K562 (cell line): ENCODE data around the gene SEPTIN2. TPM values are rescaled to one million over a fixed set of nuclear protein-coding genes. Genes with fewer than 3 reads are reported as not detected.
A peak's percentile ranks its signal among the peaks of the same experiment; 100 is the strongest.
"Not testable (repeated sequence)": the region's sequence is repeated elsewhere in the genome, so short reads cannot be mapped to it uniquely, and the experiment has no call there.

Experiments
- ATAC-seq: fragments of 200-7000 bp; cut with Tn5 transposase; 3 replicates; pipeline ENCODE4 v1.9.1; 2020; ENCODE audit warnings: moderate library complexity
- BruUV-seq: library from RNA; stranded (reverse); fragments of 400-500 nt; replicated peaks from 2 replicates; lab custom pipeline; 2021; lab: Mats Ljungman, UMichigan
- CTCF ChIA-PET: fragments of 300-600 bp; formaldehyde crosslinking; extraction: SDS; loops from one replicate; lab custom pipeline; 2021; ENCODE audit warnings: low intra/inter-chr PET ratio; lab: Yijun Ruan, JAX
- POLR2A ChIA-PET: fragments of 300-600, 350-650 bp; sonication (Branson Sonifier 250); formaldehyde crosslinking; extraction: SDS; loops from one replicate; lab custom pipeline; 2021; ENCODE audit warnings: antibody characterized with exemption, inconsistent platforms; lab: Yijun Ruan, JAX
- DNase-seq, 4 experiments: peaks; one replicate each; pipeline versions ENCODE4 v3.0.0 to v3.0.0-alpha.2; 2011 to 2018; ENCODE audit warnings: low spot score in 3 of 4, mixed read lengths in 3 of 4; ENCODE audit errors: extremely low read depth in 1 of 4
- FAIRE-seq: peaks from 2 replicates; lab custom pipeline; 2011; peaks lifted over from hg19 to GRCh38; lab: Jason Lieb, UNC
- H2AFZ ChIP-seq: 2 replicates; pipeline ENCODE4 v1.6.0; 2011; ENCODE audit warnings: low read depth, low read length, control low read depth, inconsistent platforms
- H3K27ac ChIP-seq: fragments of 200-600 bp; 3 replicates; pipeline ENCODE4 v1.8.0; 2011; ENCODE audit warnings: low read depth, mild to moderate bottlenecking, control low read depth, inconsistent platforms, low read length, moderate library complexity, mixed read lengths; ENCODE audit errors: extremely low read depth
- H3K27me3 ChIP-seq, 2 experiments: fragments of 300-600 bp in 1 of 2; 2 replicates in 1 of 2; 3 replicates in 1 of 2; pipeline versions ENCODE4 v1.6.0 to v1.8.0; 2011; ENCODE audit warnings: inconsistent platforms in 2 of 2, low read length in 2 of 2, mild to moderate bottlenecking in 1 of 2, mixed read lengths in 1 of 2, moderate library complexity in 1 of 2; ENCODE audit not compliant: control insufficient read depth in 2 of 2, insufficient read depth in 2 of 2
- H3K36me3 ChIP-seq: fragments of 300-600 bp; 3 replicates; pipeline ENCODE4 v1.8.0; 2011; ENCODE audit warnings: mild to moderate bottlenecking, low read length, inconsistent platforms; ENCODE audit not compliant: control insufficient read depth, insufficient read depth
- H3K4me1 ChIP-seq, 2 experiments: fragments of 200-600 bp in 1 of 2; replicated peaks in 1 of 2; 2 replicates in 1 of 2; 3 replicates in 1 of 2; pipeline versions ENCODE4 v1.5.1 to v1.8.0; 2011; ENCODE audit warnings: inconsistent platforms in 2 of 2, low read length in 2 of 2, mild to moderate bottlenecking in 1 of 2, mixed read lengths in 1 of 2, moderate library complexity in 1 of 2; ENCODE audit not compliant: control insufficient read depth in 2 of 2, insufficient read depth in 2 of 2
- H3K4me2 ChIP-seq: 2 replicates; pipeline ENCODE4 v1.6.1; 2011; ENCODE audit warnings: low read length, control low read depth, inconsistent platforms, mixed read lengths; ENCODE audit not compliant: insufficient read depth
- H3K4me3 ChIP-seq: fragments of 200-600 bp; sonication (generic), shearing (Covaris generic); 2 replicates; pipeline ENCODE4 v1.5.1; 2016; ENCODE audit warnings: control low read depth, inconsistent platforms
- H3K79me2 ChIP-seq: fragments of 200-600 bp; 3 replicates; pipeline ENCODE4 v1.8.0; 2011; ENCODE audit warnings: low read length, inconsistent platforms; ENCODE audit not compliant: control insufficient read depth, insufficient read depth
- H3K9ac ChIP-seq, 2 experiments: 2 replicates each; pipeline versions ENCODE4 v1.6.0 to v1.6.1; 2011; ENCODE audit warnings: low read depth in 2 of 2, low read length in 2 of 2, control low read depth in 1 of 2, inconsistent platforms in 1 of 2, mild to moderate bottlenecking in 1 of 2, mixed read lengths in 1 of 2; ENCODE audit not compliant: insufficient read depth in 1 of 2
- H3K9me1 ChIP-seq: one replicate; pipeline ENCODE4 v1.6.0; 2011; ENCODE audit warnings: inconsistent platforms, mild to moderate bottlenecking, low read length, moderate library complexity; ENCODE audit not compliant: control insufficient read depth, insufficient read depth
- H3K9me3 ChIP-seq: replicated peaks from 2 replicates; pipeline ENCODE4 v1.5.1; 2011; ENCODE audit warnings: low read depth, low read length, inconsistent platforms; ENCODE audit not compliant: control insufficient read depth, insufficient read depth
- H4K20me1 ChIP-seq: replicated peaks from 2 replicates; pipeline ENCODE4 v1.6.1; 2011; ENCODE audit warnings: low read length, inconsistent platforms, mixed read lengths; ENCODE audit not compliant: control insufficient read depth, insufficient read depth
- BCOR ChIP-seq: fragments of 450-650 bp; IDR thresholded peaks from 2 replicates; pipeline ENCODE4 v1.6.1; 2016
- FOXJ3 ChIP-seq: sonication (generic); formaldehyde crosslinking; IDR thresholded peaks from 2 replicates; pipeline ENCODE4 v1.4.0; 2020; ENCODE audit warnings: mild to moderate bottlenecking, missing genetic modification reagents
- PTBP1 ChIP-seq: fragments of 200-400 bp; formaldehyde crosslinking; IDR thresholded peaks from 2 replicates; pipeline ENCODE4 v1.6.1; 2017; ENCODE audit warnings: low read depth, low read length
- ZNF445 ChIP-seq: fragments of 250-450 bp; sonication (Bioruptor Pico); IDR thresholded peaks from 2 replicates; pipeline ENCODE4 v1.4.0; 2020; ENCODE audit warnings: low read depth, mild to moderate bottlenecking, moderate library complexity
- ZNF583 ChIP-seq: fragments of 250-450 bp; sonication (Bioruptor Pico); IDR thresholded peaks from 2 replicates; pipeline ENCODE4 v1.4.0; 2020
- whole genome bisulfite sequencing: fragments of 100-300 bp; shearing (Covaris generic); methylation state at CpG from one replicate; pipeline ENCODE4 v1.1.6; 2016; ENCODE audit warnings: low coverage, mixed read lengths; ENCODE audit not compliant: insufficient coverage; ENCODE audit errors: missing lambda C conversion rate; 5-methylcytosine and 5-hydroxymethylcytosine counted together
- in situ Hi-C: fragments of 300-500 bp; cut with MboI; formaldehyde crosslinking; loops from 4 replicates; pipeline ENCODE4 v1.15.0; 2018; ENCODE audit warnings: inconsistent platforms, mixed read lengths
- intact Hi-C: fragments of 100-400 bp; cut with micrococcal nuclease; formaldehyde crosslinking; loops from 2 replicates; pipeline ENCODE4 v1.14.2; 2022
- polyA plus RNA-seq, 8 experiments: library from polyadenylated mRNA; depleted of rRNA in 4 of 8; stranded (reverse) in 5 of 8; unstranded in 3 of 8; fragments of >200 nt; fragmentation: Nextera tagmentation in 2 of 8; fragmentation: Illumina TruSeq in 1 of 8; extraction: Ambion mirVana in 2 of 8; extraction: Trizol in 1 of 8; gene quantifications; 2 replicates each; pipeline versions ENCODE4 v1.2.1 to v1.2.3, GENCODE V29; 2011 to 2014; ENCODE audit warnings: inconsistent platforms in 1 of 8, missing spikeins in 1 of 8
- total RNA-seq, 7 experiments: library from RNA; depleted of rRNA in 6 of 7; stranded (reverse); fragments of >200 nt in 6 of 7; fragmentation: Illumina TruSeq in 2 of 7; extraction: Trizol in 2 of 7; gene quantifications; 2 replicates each; pipeline versions ENCODE4 v1.2.1 to v1.2.3, GENCODE V29; 2011 to 2021; ENCODE audit warnings: low replicate concordance in 1 of 7
- TF ChIP-seq, protein P1 (sequence below): sonication (generic); formaldehyde crosslinking; IDR thresholded peaks from 2 replicates; pipeline ENCODE4 v1.9.0; 2022; ENCODE audit warnings: mild to moderate bottlenecking, missing genetic modification reagents
- TF ChIP-seq, protein P2 (sequence below), 2 experiments: IDR thresholded peaks in 1 of 2; conservative IDR thresholded peaks in 1 of 2; 2 replicates each; pipeline ENCODE4 v1.6.1; 2016; ENCODE audit warnings: low read depth in 2 of 2, mild to moderate bottlenecking in 1 of 2, missing compliant biosample characterization in 1 of 2, missing genetic modification characterization in 1 of 2, moderate library complexity in 1 of 2

Gene SEPTIN2
- total and polyA plus RNA-seq, 9 of the 15 experiments (the other 6 are each of a cell fraction or from before 2014, with no cell fraction given) = 121 to 367 (median 166) TPM

DNA sequence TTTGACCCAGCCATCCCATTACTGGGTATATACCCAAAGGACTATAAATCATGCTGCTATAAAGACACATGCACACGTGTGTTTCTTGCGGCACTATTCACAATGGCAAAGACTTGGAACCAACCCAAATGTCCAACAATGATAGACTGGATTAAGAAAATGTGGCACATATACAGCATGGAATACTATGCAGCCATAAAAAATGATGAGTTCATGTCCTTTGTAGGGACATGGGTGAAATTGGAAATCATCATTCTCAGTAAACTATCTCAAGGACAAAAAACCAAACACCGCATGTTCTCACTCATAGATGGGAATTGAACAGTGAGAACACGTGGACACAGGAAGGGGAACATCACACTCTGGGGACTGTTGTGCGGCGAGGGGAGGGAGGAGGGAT lies 81.1 kb downstream of the SEPTIN2 start:
- H3K27ac ChIP-seq, H3K9me3 ChIP-seq, H3K79me2 ChIP-seq, ATAC-seq, in situ Hi-C loops, H2AFZ ChIP-seq, H3K4me2 ChIP-seq, H3K27me3 ChIP-seq, H3K9ac ChIP-seq, H3K4me3 ChIP-seq, H3K36me3 ChIP-seq, CTCF ChIA-PET, intact Hi-C loops, BruUV-seq, H3K4me1 ChIP-seq, FAIRE-seq, H3K9me1 ChIP-seq, DNase-seq, H4K20me1 ChIP-seq, POLR2A ChIA-PET: not testable (repeated sequence)
- WGBS = 100% methylated on average over 4 of the region's 6 CpGs
- 0 out of 2 replicates have a peak, but pooled peaks have one; percentile 28 for TF ChIP-seq BCOR

DNA sequence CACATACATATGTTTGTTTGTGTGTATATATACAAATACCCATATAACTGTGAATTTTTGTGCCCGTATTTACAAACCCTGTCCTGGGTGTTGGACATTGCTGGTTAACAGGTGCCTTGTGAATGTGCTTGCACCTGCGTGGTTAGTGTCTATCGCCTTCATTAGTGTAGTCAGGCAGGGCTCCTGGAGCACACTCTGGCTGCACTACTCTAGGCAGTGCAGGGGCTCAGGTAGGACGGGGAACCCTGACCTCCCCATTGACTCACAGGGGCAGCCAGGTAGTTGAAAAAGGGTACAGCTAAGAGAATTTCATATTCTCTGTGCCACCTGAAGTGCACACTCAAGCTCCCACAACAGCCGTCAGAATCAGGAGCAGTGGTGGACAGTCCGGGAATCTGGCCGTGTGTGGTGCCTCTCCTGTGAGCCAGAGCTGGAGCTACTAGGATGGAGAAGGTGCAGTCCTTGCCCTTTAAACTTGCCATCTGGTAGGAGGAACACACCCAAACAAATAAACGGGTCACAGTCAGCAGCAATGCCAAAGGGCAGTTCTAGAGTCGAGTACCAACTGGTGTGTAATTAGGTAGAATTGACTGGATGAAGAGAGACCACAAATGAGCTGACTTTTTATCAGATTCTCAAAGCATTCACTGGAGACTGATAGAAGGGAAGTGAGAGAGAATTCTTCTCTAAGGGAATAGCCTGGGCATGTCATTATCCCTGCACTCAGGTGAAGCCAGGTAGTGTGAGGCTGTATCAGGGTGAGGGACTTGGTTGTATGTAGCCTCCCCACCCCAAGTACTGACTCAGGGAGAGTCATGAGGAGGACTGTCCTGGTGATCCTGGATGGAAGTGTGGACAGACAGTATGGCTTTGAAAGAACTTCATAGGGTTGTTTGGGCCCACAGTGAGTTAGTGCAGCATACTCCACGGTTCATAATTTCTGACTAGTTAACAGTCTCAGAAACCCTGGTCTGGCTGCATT lies 84.5 kb downstream of the SEPTIN2 start:
- 68% methylated on average over 9 of the region's 10 CpGs for WGBS
- no peak overlapping the region for H3K27ac ChIP-seq
- intact Hi-C loops (no loop called here), in situ Hi-C loops (no loop called here)
- CTCF ChIA-PET = no interaction called here
- H3K27me3 ChIP-seq = no peaks in the 10 kb centered on the region
- no peaks in the 10 kb centered on the region for H3K9me1 ChIP-seq
- no peak overlapping the region for H3K9ac ChIP-seq
- POLR2A ChIA-PET = no interaction called here
- H3K36me3 ChIP-seq = peaks cover 3% of the 10 kb centered on the region; the same call in 1 of the 3 replicates
- H3K4me1 ChIP-seq = no peaks in the 10 kb centered on the region
- DNase-seq = no peak
- no peaks in the 10 kb centered on the region for H3K9me3 ChIP-seq
- no peak for FAIRE-seq
- no peaks in the 10 kb centered on the region for H4K20me1 ChIP-seq
- no peaks in the 10 kb centered on the region for H3K79me2 ChIP-seq
- H2AFZ ChIP-seq = no peak overlapping the region
- BruUV-seq = no TSS peak
- no peak overlapping the region for H3K4me3 ChIP-seq
- ATAC-seq = no peak; the same call in 2 of the 3 replicates
- H3K4me2 ChIP-seq = no peak overlapping the region
- TF ChIP-seq, protein P1, sequence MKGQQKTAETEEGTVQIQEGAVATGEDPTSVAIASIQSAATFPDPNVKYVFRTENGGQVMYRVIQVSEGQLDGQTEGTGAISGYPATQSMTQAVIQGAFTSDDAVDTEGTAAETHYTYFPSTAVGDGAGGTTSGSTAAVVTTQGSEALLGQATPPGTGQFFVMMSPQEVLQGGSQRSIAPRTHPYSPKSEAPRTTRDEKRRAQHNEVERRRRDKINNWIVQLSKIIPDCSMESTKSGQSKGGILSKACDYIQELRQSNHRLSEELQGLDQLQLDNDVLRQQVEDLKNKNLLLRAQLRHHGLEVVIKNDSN = no peak
- no peak for TF ChIP-seq PTBP1
- TF ChIP-seq ZNF445 (CRISPR knock-in tag) = no peak
- TF ChIP-seq, protein P2, sequence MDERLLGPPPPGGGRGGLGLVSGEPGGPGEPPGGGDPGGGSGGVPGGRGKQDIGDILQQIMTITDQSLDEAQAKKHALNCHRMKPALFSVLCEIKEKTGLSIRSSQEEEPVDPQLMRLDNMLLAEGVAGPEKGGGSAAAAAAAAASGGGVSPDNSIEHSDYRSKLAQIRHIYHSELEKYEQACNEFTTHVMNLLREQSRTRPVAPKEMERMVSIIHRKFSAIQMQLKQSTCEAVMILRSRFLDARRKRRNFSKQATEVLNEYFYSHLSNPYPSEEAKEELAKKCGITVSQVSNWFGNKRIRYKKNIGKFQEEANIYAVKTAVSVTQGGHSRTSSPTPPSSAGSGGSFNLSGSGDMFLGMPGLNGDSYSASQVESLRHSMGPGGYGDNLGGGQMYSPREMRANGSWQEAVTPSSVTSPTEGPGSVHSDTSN (CRISPR knock-in tag; IDR thresholded peaks at IDR 0.05; ENCODE audit: low read depth) = no peak
- TF ChIP-seq, protein P2 (tag; conservative IDR thresholded peaks at IDR 0.05; ENCODE audit: low read depth) = no peak
- TF ChIP-seq FOXJ3 = no peak
- no peak for TF ChIP-seq ZNF583
